ENCODE measurements around the gene GABARAPL1. TPM values are rescaled to one million over a fixed set of nuclear protein-coding genes. Genes with fewer than 3 reads are reported as not detected.

The GABARAPL1 gene
- total RNA-seq, 1 donor from 2014 or later = 108 TPM

DNA sequence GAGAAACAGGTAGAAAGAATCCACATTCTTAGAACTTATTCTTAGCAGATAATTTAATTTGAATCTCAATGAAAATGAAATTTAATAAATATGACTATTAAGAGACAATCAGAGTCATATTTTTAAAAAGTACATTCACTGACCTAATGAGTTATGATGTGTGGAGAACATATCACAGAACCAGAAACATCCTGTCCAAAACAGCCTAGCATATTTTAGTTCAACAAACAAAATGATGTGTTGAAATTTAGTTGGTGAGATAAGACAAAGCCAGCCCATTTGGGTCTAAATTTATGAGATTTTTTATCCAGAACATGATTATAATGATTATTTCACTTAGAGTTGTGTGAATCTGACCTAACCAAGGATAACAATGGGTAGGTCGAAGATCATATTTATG is 25.8 kb downstream of the GABARAPL1 start:
- DNase-seq = no peak

DNA sequence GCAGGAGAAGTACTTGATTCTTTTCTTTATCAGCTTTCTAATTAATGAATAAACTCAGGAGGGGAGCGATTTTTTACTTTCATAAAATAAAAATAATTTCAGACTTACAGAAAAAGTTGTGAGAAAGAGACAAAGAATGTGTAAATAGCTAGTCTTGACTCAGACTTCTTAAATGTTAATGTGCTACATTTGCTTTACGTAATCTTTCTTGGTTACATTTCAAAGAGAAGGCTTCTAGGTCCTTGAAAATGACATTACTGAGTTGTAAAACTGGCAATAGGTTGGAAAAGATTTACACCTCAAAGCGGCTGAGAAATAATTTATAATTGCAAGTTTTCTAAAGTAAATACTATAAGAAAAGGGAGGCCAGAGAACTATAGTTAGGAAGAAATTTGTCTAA is 28.6 kb downstream of the GABARAPL1 start:
- Histone ChIP-seq H3K36me3 (no peaks in the 10 kb centered on the region), H3K27me3 (ENCODE audit: low read depth) (no peaks in the 10 kb centered on the region), H3K4me3 (no peak overlapping the region), H3K27ac (no peak overlapping the region), H3K9me3 (no peaks in the 10 kb centered on the region), H3K4me1 (peaks cover 4% of the 10 kb centered on the region)
- ATAC-seq = no peak
- intact Hi-C loops (cut with DNase I) = no loop called here
- no peak for DNase-seq
- no peak for TF ChIP-seq CTCF (IDR thresholded peaks at IDR 0.05)

More for the DNA sequence above, 25.8 kb downstream of the GABARAPL1 start:
- no peaks in the 10 kb centered on the region for H3K27me3 ChIP-seq (ENCODE audit: low read depth)
- H3K4me3 ChIP-seq = no peak overlapping the region
- intact Hi-C loops (cut with DNase I) = loop anchor here (5.0 kb wide), 1 partner anchor 324 kb away; no protein-coding TSS in a partner anchor
- TF ChIP-seq CTCF (IDR thresholded peaks at IDR 0.05) = no peak
- H3K4me1 ChIP-seq = peaks cover 4% of the 10 kb centered on the region
- H3K36me3 ChIP-seq = no peaks in the 10 kb centered on the region
- H3K9me3 ChIP-seq = no peaks in the 10 kb centered on the region
- ATAC-seq = no peak
- no peak overlapping the region for H3K27ac ChIP-seq

GRCh38 chr12:10241727-10242126 is 29.1 kb downstream of the GABARAPL1 start:
- Histone ChIP-seq H3K36me3 (no peaks in the 10 kb centered on the region), H3K27me3 (ENCODE audit: low read depth) (no peaks in the 10 kb centered on the region), H3K4me3 (no peak overlapping the region), H3K27ac (no peak overlapping the region), H3K4me1 (peaks cover 4% of the 10 kb centered on the region), H3K9me3 (no peaks in the 10 kb centered on the region)
- intact Hi-C loops (cut with DNase I) = no loop called here
- TF ChIP-seq CTCF (IDR thresholded peaks at IDR 0.05) = no peak
- DNase-seq = no peak
- ATAC-seq = no peak

GRCh38 chr12:10242539-10242938 is 29.9 kb downstream of the GABARAPL1 start:
- intact Hi-C loops (cut with DNase I) = no loop called here
- no peaks in the 10 kb centered on the region for H3K27me3 ChIP-seq (ENCODE audit: low read depth)
- H3K4me1 ChIP-seq = peaks cover 4% of the 10 kb centered on the region
- DNase-seq (no peak), ATAC-seq (no peak)
- H3K9me3 ChIP-seq = no peaks in the 10 kb centered on the region
- H3K36me3 ChIP-seq = no peaks in the 10 kb centered on the region
- no peak overlapping the region for H3K4me3 ChIP-seq
- no peak overlapping the region for H3K27ac ChIP-seq
- no peak for TF ChIP-seq CTCF (IDR thresholded peaks at IDR 0.05)

DNA sequence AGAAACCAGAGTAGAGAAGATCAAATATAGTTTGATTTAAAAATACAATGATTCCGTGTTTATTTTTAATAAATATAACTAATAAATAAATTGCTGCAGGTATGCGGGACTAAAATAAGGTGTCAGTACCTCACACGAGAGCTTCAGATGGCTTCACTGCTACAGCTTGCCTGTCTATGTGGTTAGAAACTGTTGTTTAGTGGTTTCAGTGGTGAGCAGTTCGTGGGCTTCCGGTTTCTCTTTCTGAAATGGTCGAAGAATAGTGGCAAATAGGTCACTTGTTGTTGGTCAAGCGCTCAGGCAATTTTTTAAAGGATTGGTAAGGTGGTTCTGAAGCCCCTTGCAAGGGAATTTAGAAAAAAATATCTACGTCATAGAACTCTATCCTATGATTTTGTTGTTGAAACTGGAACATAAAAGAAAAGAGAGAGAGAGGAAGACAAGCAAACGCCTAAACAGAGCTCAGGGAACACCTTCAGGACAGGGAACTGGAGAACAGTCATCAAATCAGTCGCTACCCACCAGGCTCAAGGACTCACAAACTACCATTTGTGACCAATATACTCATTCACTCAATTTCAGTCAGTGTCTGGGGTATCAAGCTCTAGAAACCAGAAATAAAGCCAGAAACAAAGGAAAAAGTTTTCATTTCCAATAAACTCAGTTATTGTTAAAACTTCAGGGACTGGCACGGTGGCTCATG is 31.3 kb downstream of the GABARAPL1 start:
- no peak overlapping the region for H3K27ac ChIP-seq
- no peaks in the 10 kb centered on the region for H3K36me3 ChIP-seq
- intact Hi-C loops (cut with DNase I) = no loop called here
- no peak for DNase-seq
- H3K9me3 ChIP-seq = no peaks in the 10 kb centered on the region
- no peaks in the 10 kb centered on the region for H3K27me3 ChIP-seq (ENCODE audit: low read depth)
- H3K4me1 ChIP-seq = peaks cover 1% of the 10 kb centered on the region
- peak overlapping the region; percentile 17 for H3K4me3 ChIP-seq
- TF ChIP-seq CTCF (IDR thresholded peaks at IDR 0.05) = no peak
- no peak for ATAC-seq
